ENCODE data around the gene BRD9. TPM values are rescaled to one million over a fixed set of nuclear protein-coding genes. Genes with fewer than 3 reads are reported as not detected.
"Not testable (repeated sequence)": the region's sequence is repeated elsewhere in the genome, so short reads cannot be mapped to it uniquely, and the experiment has no call there.

Gene BRD9
- total RNA-seq, 1 donor from 2014 or later: 33.8 TPM

DNA sequence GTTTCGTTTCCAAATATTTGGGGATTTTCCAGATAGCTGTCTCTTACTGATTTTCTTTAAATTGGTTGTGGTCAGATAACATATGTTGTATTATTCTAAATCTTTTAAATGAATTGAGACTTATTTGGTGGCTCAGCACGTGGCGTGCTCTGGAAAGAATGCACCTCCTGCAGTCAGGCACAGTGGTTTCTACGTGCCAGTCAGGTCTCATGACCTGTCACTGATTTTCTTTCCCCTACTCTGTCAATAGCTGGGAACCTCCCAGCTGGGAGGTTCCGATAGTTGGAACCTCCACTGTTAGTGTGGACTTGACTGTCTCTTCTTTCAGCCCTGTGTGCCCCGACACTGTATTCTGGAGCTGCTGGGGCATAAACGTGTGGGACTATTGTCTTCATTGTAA lies 27.7 kb upstream of the BRD9 start:
- Histone ChIP-seq H3K27ac (no peak overlapping the region), H3K27me3 (peaks cover 4% of the 10 kb centered on the region), H3K4me1 (no peaks in the 10 kb centered on the region), H3K36me3 (no peaks in the 10 kb centered on the region), H3K4me3 (no peak overlapping the region), H3K9me3 (no peaks in the 10 kb centered on the region)
- ATAC-seq: no peak
- intact Hi-C loops (cut with DNase I): loop anchor here (10.0 kb wide), 1 partner anchor 254 kb away; no protein-coding TSS in a partner anchor
- DNase-seq: no peak
- TF ChIP-seq, protein P1, sequence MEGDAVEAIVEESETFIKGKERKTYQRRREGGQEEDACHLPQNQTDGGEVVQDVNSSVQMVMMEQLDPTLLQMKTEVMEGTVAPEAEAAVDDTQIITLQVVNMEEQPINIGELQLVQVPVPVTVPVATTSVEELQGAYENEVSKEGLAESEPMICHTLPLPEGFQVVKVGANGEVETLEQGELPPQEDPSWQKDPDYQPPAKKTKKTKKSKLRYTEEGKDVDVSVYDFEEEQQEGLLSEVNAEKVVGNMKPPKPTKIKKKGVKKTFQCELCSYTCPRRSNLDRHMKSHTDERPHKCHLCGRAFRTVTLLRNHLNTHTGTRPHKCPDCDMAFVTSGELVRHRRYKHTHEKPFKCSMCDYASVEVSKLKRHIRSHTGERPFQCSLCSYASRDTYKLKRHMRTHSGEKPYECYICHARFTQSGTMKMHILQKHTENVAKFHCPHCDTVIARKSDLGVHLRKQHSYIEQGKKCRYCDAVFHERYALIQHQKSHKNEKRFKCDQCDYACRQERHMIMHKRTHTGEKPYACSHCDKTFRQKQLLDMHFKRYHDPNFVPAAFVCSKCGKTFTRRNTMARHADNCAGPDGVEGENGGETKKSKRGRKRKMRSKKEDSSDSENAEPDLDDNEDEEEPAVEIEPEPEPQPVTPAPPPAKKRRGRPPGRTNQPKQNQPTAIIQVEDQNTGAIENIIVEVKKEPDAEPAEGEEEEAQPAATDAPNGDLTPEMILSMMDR (IDR thresholded peaks at IDR 0.05): no peak

DNA sequence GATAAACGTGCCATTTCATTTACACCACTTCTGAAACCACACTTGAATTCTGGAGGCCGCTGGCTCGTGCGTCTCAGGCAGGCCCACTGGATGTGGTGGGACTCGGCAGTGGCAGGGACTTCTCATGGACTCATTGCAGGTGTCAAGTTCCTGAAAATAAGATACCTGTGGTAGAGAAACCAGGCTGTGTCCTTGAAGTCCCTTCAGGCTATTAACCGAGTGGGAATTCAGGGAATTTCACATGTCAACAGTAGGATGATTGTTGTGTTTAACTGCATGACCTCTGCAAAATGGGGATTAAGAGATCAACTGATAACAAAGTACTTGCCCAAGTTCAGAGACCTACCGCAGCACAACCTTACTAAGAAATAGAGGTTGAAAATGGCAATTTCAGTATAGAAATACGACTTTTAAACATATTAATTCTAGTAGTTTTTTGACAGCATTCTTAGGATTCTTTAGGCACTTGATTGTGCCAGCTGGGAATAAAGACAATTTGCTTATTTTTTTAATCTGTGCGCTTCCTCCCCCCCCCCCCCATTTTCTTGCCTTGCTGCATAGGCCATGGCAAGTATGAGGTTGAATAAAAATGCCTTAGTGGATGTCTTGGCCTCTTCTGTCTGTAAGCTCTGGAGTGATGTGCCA lies 26.9 kb upstream of the BRD9 start:
- Histone ChIP-seq H3K27me3 (no peaks in the 10 kb centered on the region), H3K9me3 (no peaks in the 10 kb centered on the region), H3K27ac (no peak overlapping the region), H3K36me3 (no peaks in the 10 kb centered on the region), H3K4me3 (no peak overlapping the region), H3K4me1 (no peaks in the 10 kb centered on the region)
- intact Hi-C loops (cut with DNase I): no loop called here
- no peak for ATAC-seq
- TF ChIP-seq, protein P1 (IDR thresholded peaks at IDR 0.05): no peak
- DNase-seq: no peak

DNA sequence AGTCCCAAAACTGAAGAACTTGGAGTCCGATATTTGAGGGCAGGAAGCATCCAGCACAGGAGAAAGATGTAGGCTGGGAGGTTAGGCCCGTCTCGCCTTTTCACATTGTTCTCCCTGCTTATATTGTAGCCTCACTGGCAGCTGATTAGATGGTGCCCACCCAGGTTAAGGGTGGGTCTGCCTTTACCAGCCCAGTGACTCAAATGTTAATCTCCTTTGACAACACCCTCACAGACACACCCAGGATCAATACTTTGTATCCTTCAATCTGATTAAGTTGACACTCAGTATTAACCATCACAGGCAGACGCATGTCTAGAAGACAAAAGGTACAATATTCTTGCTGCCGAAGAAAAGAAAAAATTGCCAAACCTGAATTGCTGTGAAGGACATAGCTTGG lies 26.1 kb upstream of the BRD9 start:
- DNase-seq; H3K4me1 ChIP-seq; ATAC-seq; H3K27me3 ChIP-seq; H3K27ac ChIP-seq; H3K36me3 ChIP-seq; H3K4me3 ChIP-seq; intact Hi-C loops (cut with DNase I); H3K9me3 ChIP-seq: not testable (repeated sequence)

DNA sequence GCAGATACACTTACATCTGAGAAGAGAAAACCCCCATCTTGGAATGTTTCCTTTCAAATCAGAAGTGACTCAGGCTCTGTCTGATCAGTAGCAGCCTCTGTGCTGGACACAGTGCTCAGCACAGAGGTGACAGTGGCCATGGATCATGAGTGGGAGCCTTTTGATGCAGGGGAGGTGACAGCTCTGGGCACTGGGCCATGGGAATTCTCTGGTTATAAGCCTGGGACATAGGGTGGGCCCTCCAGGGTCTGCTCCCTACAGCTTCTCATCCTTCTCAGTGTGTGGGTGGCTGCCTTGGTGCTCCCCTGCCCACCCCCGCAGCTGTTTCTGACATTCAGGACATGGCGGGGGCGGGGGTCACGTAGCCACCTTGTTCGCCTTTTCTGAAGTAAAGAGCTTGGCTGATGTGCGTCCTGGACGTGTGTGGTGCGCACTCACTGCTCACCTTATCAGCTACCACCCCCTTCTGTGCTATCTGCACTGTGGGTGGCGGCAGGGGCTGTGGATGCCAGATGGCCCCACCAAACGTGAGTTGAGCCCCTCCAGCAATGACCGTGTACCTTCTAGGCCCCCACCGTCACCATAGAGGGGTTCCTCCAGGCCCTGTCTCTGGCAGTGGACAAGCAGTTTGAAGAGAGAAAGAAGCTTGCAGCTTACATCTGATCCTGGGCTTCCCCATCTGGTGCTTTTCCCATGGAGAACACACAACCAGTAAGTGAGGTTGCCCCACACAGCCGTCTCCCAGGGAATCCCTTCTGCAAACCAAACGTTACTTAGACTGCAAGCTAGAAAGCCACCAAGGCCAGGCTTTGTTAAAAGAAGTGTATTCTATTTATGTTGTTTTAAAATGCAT lies 24.1 kb upstream of the BRD9 start:
- TF ChIP-seq, protein P1 (IDR thresholded peaks at IDR 0.05): no peak
- Histone ChIP-seq H3K27me3 (no peaks in the 10 kb centered on the region), H3K4me3 (no peak overlapping the region), H3K4me1 (no peaks in the 10 kb centered on the region), H3K9me3 (no peaks in the 10 kb centered on the region), H3K27ac (no peak overlapping the region), H3K36me3 (no peaks in the 10 kb centered on the region)
- no peak for DNase-seq
- intact Hi-C loops (cut with DNase I): no loop called here
- no peak for ATAC-seq

DNA sequence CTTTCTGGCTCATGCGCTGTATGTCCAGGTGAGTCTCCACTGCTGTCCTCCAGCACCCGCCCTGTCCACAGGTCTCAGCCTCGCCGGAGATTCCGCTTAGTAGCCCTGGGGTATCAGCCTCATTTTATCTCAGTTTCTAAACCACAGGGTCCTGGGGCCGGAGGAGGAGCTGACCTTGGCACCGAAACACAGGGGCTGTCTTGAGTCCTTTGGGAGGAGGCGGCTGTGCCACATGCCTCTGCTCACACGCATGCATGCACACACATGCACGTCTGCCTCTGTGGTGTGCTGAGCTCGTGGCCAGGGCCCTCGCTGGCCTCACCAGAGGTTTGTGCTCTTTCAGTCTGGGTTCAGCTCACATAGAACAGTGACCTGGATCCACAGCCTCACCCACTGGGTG lies 23.3 kb upstream of the BRD9 start:
- H3K27ac ChIP-seq: no peak overlapping the region
- TF ChIP-seq, protein P1 (IDR thresholded peaks at IDR 0.05): no peak
- ATAC-seq (peak; percentile 5), DNase-seq (no peak)
- no peaks in the 10 kb centered on the region for H3K9me3 ChIP-seq
- no peaks in the 10 kb centered on the region for H3K27me3 ChIP-seq
- no peaks in the 10 kb centered on the region for H3K4me1 ChIP-seq
- intact Hi-C loops (cut with DNase I): no loop called here
- H3K4me3 ChIP-seq: no peak overlapping the region
- H3K36me3 ChIP-seq: no peaks in the 10 kb centered on the region

DNA sequence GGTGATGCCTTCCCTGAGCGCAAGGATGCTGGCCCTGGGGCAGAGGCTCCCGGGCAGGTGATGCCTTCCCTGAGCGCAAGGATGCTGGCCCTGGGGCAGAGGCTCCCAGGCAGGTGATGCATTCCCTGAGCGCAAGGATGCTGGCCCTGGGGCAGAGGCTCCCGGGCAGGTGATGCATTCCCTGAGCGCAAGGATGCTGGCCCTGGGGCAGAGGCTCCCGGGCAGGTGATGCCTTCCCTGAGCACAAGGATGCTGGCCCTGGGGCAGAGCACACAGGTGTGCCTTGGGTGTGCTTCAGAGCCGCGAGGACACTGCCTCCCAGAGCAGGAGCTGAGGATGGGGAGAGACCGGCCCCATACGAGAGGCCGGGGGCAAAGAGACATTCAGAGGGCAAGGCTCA lies 22.7 kb upstream of the BRD9 start:
- H3K27me3 ChIP-seq; H3K4me1 ChIP-seq; H3K27ac ChIP-seq; DNase-seq; ATAC-seq; H3K4me3 ChIP-seq; H3K9me3 ChIP-seq; H3K36me3 ChIP-seq; intact Hi-C loops (cut with DNase I): not testable (repeated sequence)

Data from upper lobe of right lung (tissue), 1 donor.